ENCODE data around the gene INPP4A.

Gene INPP4A

GRCh38 chr2:98478088-98478551 is 33.5 kb downstream of the INPP4A start:
- no peak for DNase-seq

- DNase-seq = no peak
Observed at GRCh38 chr2:98478907-98479306, 34.2 kb downstream of the INPP4A start.

GRCh38 chr2:98479371-98479770 is 34.7 kb downstream of the INPP4A start:
- DNase-seq = no peak

GRCh38 chr2:98479959-98480524 is 35.4 kb downstream of the INPP4A start:
- peak; percentile 37 for DNase-seq

- no peak for DNase-seq
Observed at GRCh38 chr2:98480598-98480997, 35.9 kb downstream of the INPP4A start.

GRCh38 chr2:98482362-98482761 is 37.7 kb downstream of the INPP4A start:
- no peak for DNase-seq

GRCh38 chr2:98483257-98483861 is 38.7 kb downstream of the INPP4A start:
- DNase-seq = no peak

- no peak for DNase-seq
Observed at GRCh38 chr2:98484121-98484557, 39.5 kb downstream of the INPP4A start.

GRCh38 chr2:98484652-98485452 is 40.2 kb downstream of the INPP4A start:
- no peak for DNase-seq

- no peak for DNase-seq
Observed at GRCh38 chr2:98485453-98485755, 40.7 kb downstream of the INPP4A start.

- DNase-seq = no peak
Observed at GRCh38 chr2:98486374-98486981, 41.8 kb downstream of the INPP4A start.

- no peak for DNase-seq
Observed at GRCh38 chr2:98487101-98487805, 42.6 kb downstream of the INPP4A start.

- peak; percentile 10 for DNase-seq
Observed at GRCh38 chr2:98487806-98488189, 43.1 kb downstream of the INPP4A start.

GRCh38 chr2:98488252-98488651 is 43.6 kb downstream of the INPP4A start:
- no peak for DNase-seq

GRCh38 chr2:98489486-98489885 is 44.8 kb downstream of the INPP4A start:
- no peak for DNase-seq

GRCh38 chr2:98489971-98490962 is 45.6 kb downstream of the INPP4A start:
- DNase-seq = no peak

- no peak for DNase-seq
Observed at GRCh38 chr2:98492441-98492840, 47.8 kb downstream of the INPP4A start.

GRCh38 chr2:98494699-98495098 is 50.0 kb downstream of the INPP4A start:
- DNase-seq = no peak

GRCh38 chr2:98496750-98497493 is 52.3 kb downstream of the INPP4A start:
- no peak for DNase-seq

- DNase-seq = no peak
Observed at GRCh38 chr2:98498703-98499440, 54.2 kb downstream of the INPP4A start.

Data from NCI-H1436 (cell line).